BLaER1 (cell line): ENCODE data around the gene NLRX1.
"Not testable (repeated sequence)": the region's sequence is repeated elsewhere in the genome, so short reads cannot be mapped to it uniquely, and the experiment has no call there.

Experiments used
- H3K27ac ChIP-seq: shearing (Covaris generic); formaldehyde crosslinking; 2 replicates; pipeline ENCODE4 v1.8.1; 2022
- H3K27me3 ChIP-seq: shearing (Covaris generic); formaldehyde crosslinking; 2 replicates; pipeline ENCODE4 v1.8.1; 2022
- H3K36me3 ChIP-seq: shearing (Covaris generic); formaldehyde crosslinking; 2 replicates; pipeline ENCODE4 v1.8.1; 2022
- H3K4me1 ChIP-seq: shearing (Covaris generic); formaldehyde crosslinking; 2 replicates; pipeline ENCODE4 v1.8.1; 2022
- H3K4me2 ChIP-seq: shearing (Covaris generic); formaldehyde crosslinking; 2 replicates; pipeline ENCODE4 v1.8.1; 2022
- H3K4me3 ChIP-seq: shearing (Covaris generic); formaldehyde crosslinking; 2 replicates; pipeline ENCODE4 v1.8.1; 2022
- H3K9ac ChIP-seq: shearing (Covaris generic); formaldehyde crosslinking; 2 replicates; pipeline ENCODE4 v1.8.1; 2022
- H3K9me3 ChIP-seq: shearing (Covaris generic); formaldehyde crosslinking; 2 replicates; pipeline ENCODE4 v1.8.1; 2022
- H4K20me1 ChIP-seq: shearing (Covaris generic); formaldehyde crosslinking; 2 replicates; pipeline ENCODE4 v1.8.1; 2022
- Cebpa-rat ChIP-seq: shearing (Covaris generic); IDR thresholded peaks from 2 replicates; pipeline ENCODE4 v1.8.1; 2022

NLRX1 gene

DNA sequence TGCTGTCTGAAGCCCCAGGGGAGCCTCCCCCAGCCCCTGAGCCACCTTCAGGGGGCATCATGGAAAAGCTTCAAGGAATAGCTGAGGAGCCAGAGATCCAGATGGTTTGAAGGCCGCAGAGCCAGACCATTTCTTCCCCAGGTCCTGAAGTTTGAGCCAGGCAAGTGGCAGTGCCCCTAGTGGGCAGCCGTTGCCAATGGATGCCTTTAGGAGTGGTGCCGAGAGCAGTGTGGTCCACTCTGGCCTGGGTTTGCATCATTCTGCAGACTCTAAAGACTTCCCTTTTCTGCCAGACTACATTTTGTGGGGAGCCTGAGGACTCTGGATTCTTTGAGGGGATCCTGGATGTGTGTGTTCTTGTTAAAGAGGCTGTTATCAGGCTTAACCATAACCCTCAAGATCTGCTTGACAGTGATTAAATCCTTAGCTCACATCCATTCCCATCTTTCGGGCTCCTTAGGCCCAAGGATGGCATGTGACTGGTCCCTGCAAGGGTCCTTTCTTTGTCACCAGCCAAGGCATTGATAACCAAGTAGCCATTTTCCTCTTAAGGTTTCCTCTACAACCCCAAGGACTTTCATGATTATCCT lies 34.0 kb upstream of the NLRX1 start:
- Histone ChIP-seq H3K4me3 (no peak overlapping the region), H3K36me3 (peaks cover 61% of the 10 kb centered on the region), H4K20me1 (no peaks in the 10 kb centered on the region), H3K4me2 (no peak overlapping the region), H3K27ac (no peak overlapping the region), H3K9me3 (no peaks in the 10 kb centered on the region), H3K27me3 (no peaks in the 10 kb centered on the region), H3K9ac (no peak overlapping the region), H3K4me1 (no peaks in the 10 kb centered on the region)
- TF ChIP-seq Cebpa-rat = no peak

DNA sequence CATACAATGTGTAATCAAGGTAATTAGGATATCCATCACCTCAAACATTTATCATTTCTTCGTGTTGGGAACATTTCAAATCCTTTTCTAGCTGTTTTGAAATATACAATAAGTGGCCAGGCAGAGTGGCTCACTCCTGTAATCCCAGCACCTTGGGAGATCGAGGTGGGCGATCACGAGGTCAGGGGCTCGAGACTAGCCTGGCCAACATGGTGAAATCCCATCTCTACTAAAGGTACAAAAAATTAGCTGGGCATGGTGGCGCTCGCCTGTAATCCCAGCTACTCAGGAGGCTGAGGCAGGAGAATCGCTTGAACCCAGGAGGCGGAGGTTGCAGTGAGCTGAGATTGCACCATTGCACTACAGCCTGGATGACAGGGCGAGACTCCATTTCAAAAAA lies 29.2 kb upstream of the NLRX1 start:
- H3K4me1 ChIP-seq, H3K9ac ChIP-seq, H4K20me1 ChIP-seq, H3K9me3 ChIP-seq, H3K4me3 ChIP-seq, H3K27ac ChIP-seq, H3K4me2 ChIP-seq, H3K27me3 ChIP-seq: not testable (repeated sequence)
- H3K36me3 ChIP-seq = peaks cover 13% of the 10 kb centered on the region

DNA sequence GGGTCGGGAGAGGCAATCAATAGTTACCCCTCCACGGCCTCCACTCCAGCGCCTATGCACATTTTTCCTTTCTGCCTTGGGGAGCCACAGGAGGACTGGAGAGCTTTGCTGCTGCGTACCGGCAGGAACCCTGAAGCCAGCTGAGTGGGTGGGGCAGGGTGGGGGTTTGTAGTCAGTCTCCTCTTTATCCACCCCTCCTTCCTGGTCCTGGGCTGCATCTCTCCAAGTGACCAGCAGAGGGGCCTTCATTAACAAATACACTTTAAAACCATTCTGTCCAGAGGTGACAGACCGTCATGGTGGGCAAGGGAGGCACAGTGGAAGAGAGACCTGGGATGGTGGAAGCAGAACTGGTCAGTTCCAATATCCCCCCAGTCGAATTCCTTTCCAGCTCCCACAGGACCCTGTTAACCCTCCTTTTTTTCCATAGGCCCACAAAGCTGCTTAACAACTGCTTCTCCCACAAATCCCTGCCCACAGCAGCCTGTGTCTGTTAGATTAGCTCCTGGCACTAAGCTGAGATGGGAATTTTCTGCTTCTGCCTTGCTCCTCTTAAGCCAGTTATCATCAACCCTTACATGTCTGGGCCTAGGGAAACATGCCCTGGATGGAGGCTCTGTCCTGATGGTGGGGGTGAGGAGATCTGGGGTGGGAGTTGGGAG lies 23.6 kb upstream of the NLRX1 start:
- Histone ChIP-seq H3K27me3 (peaks cover 31% of the 10 kb centered on the region), H3K4me2 (no peak overlapping the region), H3K27ac (no peak overlapping the region), H3K9me3 (no peaks in the 10 kb centered on the region), H3K4me3 (no peak overlapping the region), H3K4me1 (peaks cover 24% of the 10 kb centered on the region), H4K20me1 (peaks cover 15% of the 10 kb centered on the region), H3K36me3 (no peaks in the 10 kb centered on the region), H3K9ac (no peak overlapping the region)
- TF ChIP-seq Cebpa-rat = no peak

- Histone ChIP-seq H4K20me1 (peaks cover 19% of the 10 kb centered on the region), H3K27ac (no peak overlapping the region), H3K4me1 (peaks cover 29% of the 10 kb centered on the region), H3K27me3 (peaks cover 37% of the 10 kb centered on the region), H3K9ac (no peak overlapping the region), H3K9me3 (no peaks in the 10 kb centered on the region), H3K4me3 (no peak overlapping the region), H3K36me3 (no peaks in the 10 kb centered on the region), H3K4me2 (no peak overlapping the region)
- no peak for TF ChIP-seq Cebpa-rat
Observed at GRCh38 chr11:119145551-119145950, 23.0 kb upstream of the NLRX1 start.

DNA sequence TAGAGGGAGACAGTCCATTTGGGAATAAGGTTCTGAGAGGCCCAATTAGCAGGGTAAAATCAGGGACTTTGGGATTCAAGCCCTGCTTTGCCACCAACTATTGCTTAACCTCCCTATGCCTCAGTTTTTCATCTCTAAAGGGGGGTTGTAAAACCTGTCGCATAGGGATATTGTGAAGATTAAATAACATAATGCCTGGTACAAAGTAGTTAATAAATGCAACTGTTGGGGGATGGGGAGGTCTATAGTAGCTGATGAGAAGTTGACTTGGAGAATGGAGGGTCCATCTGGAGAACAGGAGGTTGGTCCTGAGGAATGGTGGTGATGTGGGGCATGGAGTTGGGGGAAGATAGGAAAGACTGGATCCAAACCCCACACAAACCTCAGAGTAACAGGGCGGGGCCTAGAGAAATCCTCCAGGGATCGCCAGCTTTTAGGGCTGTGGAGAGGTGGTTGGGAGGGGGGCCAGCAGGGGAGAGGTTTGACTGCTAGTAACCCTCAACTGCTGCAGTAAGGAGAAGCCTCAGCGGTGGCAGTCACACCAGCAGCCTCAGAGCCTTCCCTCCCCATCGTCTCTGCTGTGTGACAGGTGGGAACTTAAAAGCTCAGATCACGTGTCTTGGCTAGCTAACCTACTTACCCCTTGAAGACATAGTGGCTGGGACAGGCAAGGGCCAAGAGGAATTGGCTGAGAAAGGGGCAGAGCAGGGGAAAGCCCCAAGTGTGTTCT lies 20.8 kb upstream of the NLRX1 start:
- Histone ChIP-seq H3K36me3 (no peaks in the 10 kb centered on the region), H3K9ac (no peak overlapping the region), H4K20me1 (peaks cover 24% of the 10 kb centered on the region), H3K4me1 (peaks cover 29% of the 10 kb centered on the region), H3K27me3 (peaks cover 50% of the 10 kb centered on the region), H3K27ac (no peak overlapping the region), H3K9me3 (no peaks in the 10 kb centered on the region), H3K4me2 (peak overlapping the region; percentile 100), H3K4me3 (no peak overlapping the region)
- TF ChIP-seq Cebpa-rat = no peak

DNA sequence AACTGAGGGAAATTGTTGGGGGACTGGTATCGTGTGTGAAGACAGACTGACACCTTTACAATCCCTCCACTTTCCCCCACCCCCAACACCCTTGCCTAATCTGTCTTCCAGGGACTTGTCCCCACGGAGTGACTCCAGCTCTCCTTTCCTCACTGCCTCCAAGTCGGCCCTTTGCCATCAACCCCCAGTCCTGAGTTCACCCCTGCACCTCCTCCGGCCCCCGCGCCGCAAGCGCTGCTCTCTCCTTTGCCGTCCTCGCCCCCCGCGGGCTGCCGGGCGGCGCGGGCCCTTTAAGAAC lies 19.9 kb upstream of the NLRX1 start:
- Histone ChIP-seq H3K4me1 (peaks cover 29% of the 10 kb centered on the region), H3K4me3 (peak overlapping the region; percentile 71), H3K4me2 (peak overlapping the region; percentile 100), H3K27me3 (peaks cover 50% of the 10 kb centered on the region), H3K27ac (no peak overlapping the region), H3K9ac (peak overlapping the region; percentile 56), H3K9me3 (no peaks in the 10 kb centered on the region), H4K20me1 (peaks cover 24% of the 10 kb centered on the region), H3K36me3 (no peaks in the 10 kb centered on the region)
- TF ChIP-seq Cebpa-rat = no peak

GRCh38 chr11:119149018-119149785 lies 19.3 kb upstream of the NLRX1 start, which contains the start of gene ABCG4:
ABCG4 (plus strand) TSS chr11:119149052; CDS start chr11:119149966, 914 bp downstream.
- peak within 1 kb of the TSS; percentile 71 for H3K4me3 ChIP-seq
- peaks cover 24% of the 10 kb centered on the region for H4K20me1 ChIP-seq
- no peaks in the 10 kb centered on the region for H3K9me3 ChIP-seq
- peaks cover 29% of the 10 kb centered on the region for H3K4me1 ChIP-seq
- H3K9ac ChIP-seq = peak within 1 kb of the TSS; percentile 56
- H3K36me3 ChIP-seq = no peaks in the 10 kb centered on the region
- no peak for TF ChIP-seq Cebpa-rat
- peaks cover 50% of the 10 kb centered on the region for H3K27me3 ChIP-seq
- peak within 1 kb of the TSS; percentile 100 for H3K4me2 ChIP-seq
- H3K27ac ChIP-seq = no peak within 1 kb of the TSS

GRCh38 chr11:119149786-119150275 lies 18.7 kb upstream of the NLRX1 start:
- H3K9ac ChIP-seq = peak overlapping the region; percentile 56
- H3K4me2 ChIP-seq = peak overlapping the region; percentile 100
- peaks cover 24% of the 10 kb centered on the region for H4K20me1 ChIP-seq
- peak overlapping the region; percentile 71 for H3K4me3 ChIP-seq
- H3K9me3 ChIP-seq = no peaks in the 10 kb centered on the region
- no peak for TF ChIP-seq Cebpa-rat
- peaks cover 50% of the 10 kb centered on the region for H3K27me3 ChIP-seq
- peaks cover 29% of the 10 kb centered on the region for H3K4me1 ChIP-seq
- no peak overlapping the region for H3K27ac ChIP-seq
- no peaks in the 10 kb centered on the region for H3K36me3 ChIP-seq

- H3K4me2 ChIP-seq = no peak overlapping the region
- peaks cover 48% of the 10 kb centered on the region for H3K27me3 ChIP-seq
- no peak overlapping the region for H3K4me3 ChIP-seq
- peaks cover 29% of the 10 kb centered on the region for H3K4me1 ChIP-seq
- peaks cover 24% of the 10 kb centered on the region for H4K20me1 ChIP-seq
- no peak overlapping the region for H3K9ac ChIP-seq
- no peak overlapping the region for H3K27ac ChIP-seq
- no peaks in the 10 kb centered on the region for H3K36me3 ChIP-seq
- H3K9me3 ChIP-seq = no peaks in the 10 kb centered on the region
- no peak for TF ChIP-seq Cebpa-rat
Observed at GRCh38 chr11:119152043-119152442, 16.5 kb upstream of the NLRX1 start.
